ENCODE measurements around the gene PAPOLB. TPM values are rescaled to one million over a fixed set of nuclear protein-coding genes. Genes with fewer than 3 reads are reported as not detected.

Gene PAPOLB
- total and polyA plus RNA-seq, 2 of the 4 experiments (the other 2 are of a cell fraction), result under 0.01 TPM; not detected in 1

DNA sequence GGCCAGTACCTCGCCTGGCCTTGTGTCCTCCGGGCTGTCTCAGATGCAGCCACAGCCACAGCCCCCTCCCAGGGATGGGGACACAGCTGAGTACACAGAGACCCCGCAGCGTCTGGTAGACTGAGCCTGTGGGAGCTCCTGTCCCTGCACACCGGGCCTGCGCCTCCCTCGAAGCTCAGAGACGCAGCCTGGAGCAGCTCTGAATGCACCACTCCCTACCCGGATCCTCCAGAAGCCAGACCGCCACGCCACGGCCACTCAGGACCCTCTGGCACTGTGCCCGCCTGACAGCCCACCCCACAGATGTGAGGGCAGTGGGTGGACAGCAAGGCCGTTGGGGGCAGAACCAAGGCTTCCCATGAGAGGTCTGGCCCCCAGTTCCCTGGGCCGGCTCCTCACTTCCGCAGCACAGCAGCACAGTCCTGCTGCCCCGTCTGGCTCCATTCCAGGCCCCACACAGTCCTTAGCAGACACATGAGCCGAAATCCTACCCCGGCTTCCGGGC lies 40.8 kb downstream of the PAPOLB start:
- no peak overlapping the region for H2AK9ac ChIP-seq (replicated peaks; ENCODE audit: low read depth, low read length, poor library complexity)
- H2BK15ac ChIP-seq (ENCODE audit: low read depth, low read length), result no peak overlapping the region
- ChIA-PET CTCF (no interaction called here), POLR2A (ENCODE audit: unreplicated experiment) (no interaction called here)
- no peak for ATAC-seq (ENCODE audit: low read depth)
- WGBS, 2 experiments (ENCODE audit: extremely low coverage in 2 of 2, insufficient read length in 1 of 2), result 44% methylated on average over 6 of the region's 20 CpGs; no CpG with 5 or more reads in 1 of the 2 experiments
- H3K4me1 ChIP-seq (ENCODE audit: control insufficient read depth, insufficient read depth, low read length), result no peaks in the 10 kb centered on the region; the same call in 1 of the 2 replicates
- no peak overlapping the region for H3K4ac ChIP-seq (ENCODE audit: low read depth, low read length)
- no peak overlapping the region for H4K8ac ChIP-seq (ENCODE audit: low read depth in 2 of 2, low read length in 2 of 2)
- BruUV-seq (replicated peaks), result no TSS peak
- no peaks in the 10 kb centered on the region for H4K20me1 ChIP-seq (ENCODE audit: insufficient read depth, low read length)
- H3K9me3 ChIP-seq (ENCODE audit: control insufficient read depth, insufficient read depth, low read length), result no peaks in the 10 kb centered on the region
- no peak overlapping the region for H3K9ac ChIP-seq (ENCODE audit: low read depth, low read length)
- H3K27ac ChIP-seq (ENCODE audit: insufficient read depth, low read length), result no peak overlapping the region
- DNase-seq, result no peak
- H2AFZ ChIP-seq (replicated peaks; ENCODE audit: low read length, poor library complexity), result no peak overlapping the region
- H2BK20ac ChIP-seq (ENCODE audit: low read depth, low read length), result no peak overlapping the region
- H3K27me3 ChIP-seq (ENCODE audit: control insufficient read depth, insufficient read depth, low read length), result peaks cover 2% of the 10 kb centered on the region; the same call in 1 of the 2 replicates
- no peak overlapping the region for H4K91ac ChIP-seq (ENCODE audit: insufficient read depth, low read depth, low read length)
- no peak overlapping the region for H3K14ac ChIP-seq (replicated peaks; ENCODE audit: low read depth, low read length)
- no peak overlapping the region for H2BK120ac ChIP-seq (ENCODE audit: low read depth, low read length)
- H3K4me3 ChIP-seq (ENCODE audit: insufficient read depth, low read depth, low read length), result no peak overlapping the region
- intact Hi-C loops (cut with micrococcal nuclease) (no loop called here), dilution Hi-C loops (cut with HindIII; ENCODE audit: low sequenced_read_pairs, unreplicated experiment) (no loop called here), in situ Hi-C loops (cut with MboI; ENCODE audit: low sequenced_read_pairs) (no loop called here)
- H3K23ac ChIP-seq (ENCODE audit: low read depth, low read length), result no peak overlapping the region
- H3K4me2 ChIP-seq (ENCODE audit: low read depth, low read length), result no peak overlapping the region
- no peak for TF ChIP-seq CEBPB (IDR thresholded peaks at IDR 0.05; ENCODE audit: low read depth, low read length)
- TF ChIP-seq, protein P1, sequence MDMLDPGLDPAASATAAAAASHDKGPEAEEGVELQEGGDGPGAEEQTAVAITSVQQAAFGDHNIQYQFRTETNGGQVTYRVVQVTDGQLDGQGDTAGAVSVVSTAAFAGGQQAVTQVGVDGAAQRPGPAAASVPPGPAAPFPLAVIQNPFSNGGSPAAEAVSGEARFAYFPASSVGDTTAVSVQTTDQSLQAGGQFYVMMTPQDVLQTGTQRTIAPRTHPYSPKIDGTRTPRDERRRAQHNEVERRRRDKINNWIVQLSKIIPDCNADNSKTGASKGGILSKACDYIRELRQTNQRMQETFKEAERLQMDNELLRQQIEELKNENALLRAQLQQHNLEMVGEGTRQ (IDR thresholded peaks at IDR 0.05; ENCODE audit: low read depth, low read length), result no peak
- TF ChIP-seq MAZ (IDR thresholded peaks at IDR 0.05; ENCODE audit: borderline replicate concordance, low read depth, low read length), result no peak
- no peak for TF ChIP-seq POLR2A (IDR thresholded peaks at IDR 0.05; ENCODE audit: low read depth, low read length)
- no peak for TF ChIP-seq BHLHE40 (IDR thresholded peaks at IDR 0.05; ENCODE audit: low read depth, low read length)
- TF ChIP-seq RCOR1 (IDR thresholded peaks at IDR 0.05; ENCODE audit: insufficient replicate concordance, low read length), result no peak
- TF ChIP-seq MAFK (IDR thresholded peaks at IDR 0.05; ENCODE audit: low read depth, low read length), result no peak
- no peak for TF ChIP-seq RAD21 (IDR thresholded peaks at IDR 0.05; ENCODE audit: low read length)
- TF ChIP-seq NFE2L2 (IDR thresholded peaks at IDR 0.05; ENCODE audit: low read depth, low read length), result no peak
- TF ChIP-seq, protein P2, sequence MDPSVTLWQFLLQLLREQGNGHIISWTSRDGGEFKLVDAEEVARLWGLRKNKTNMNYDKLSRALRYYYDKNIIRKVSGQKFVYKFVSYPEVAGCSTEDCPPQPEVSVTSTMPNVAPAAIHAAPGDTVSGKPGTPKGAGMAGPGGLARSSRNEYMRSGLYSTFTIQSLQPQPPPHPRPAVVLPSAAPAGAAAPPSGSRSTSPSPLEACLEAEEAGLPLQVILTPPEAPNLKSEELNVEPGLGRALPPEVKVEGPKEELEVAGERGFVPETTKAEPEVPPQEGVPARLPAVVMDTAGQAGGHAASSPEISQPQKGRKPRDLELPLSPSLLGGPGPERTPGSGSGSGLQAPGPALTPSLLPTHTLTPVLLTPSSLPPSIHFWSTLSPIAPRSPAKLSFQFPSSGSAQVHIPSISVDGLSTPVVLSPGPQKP (IDR thresholded peaks at IDR 0.05; ENCODE audit: borderline replicate concordance, low read depth, low read length), result no peak
- TF ChIP-seq, protein P3, sequence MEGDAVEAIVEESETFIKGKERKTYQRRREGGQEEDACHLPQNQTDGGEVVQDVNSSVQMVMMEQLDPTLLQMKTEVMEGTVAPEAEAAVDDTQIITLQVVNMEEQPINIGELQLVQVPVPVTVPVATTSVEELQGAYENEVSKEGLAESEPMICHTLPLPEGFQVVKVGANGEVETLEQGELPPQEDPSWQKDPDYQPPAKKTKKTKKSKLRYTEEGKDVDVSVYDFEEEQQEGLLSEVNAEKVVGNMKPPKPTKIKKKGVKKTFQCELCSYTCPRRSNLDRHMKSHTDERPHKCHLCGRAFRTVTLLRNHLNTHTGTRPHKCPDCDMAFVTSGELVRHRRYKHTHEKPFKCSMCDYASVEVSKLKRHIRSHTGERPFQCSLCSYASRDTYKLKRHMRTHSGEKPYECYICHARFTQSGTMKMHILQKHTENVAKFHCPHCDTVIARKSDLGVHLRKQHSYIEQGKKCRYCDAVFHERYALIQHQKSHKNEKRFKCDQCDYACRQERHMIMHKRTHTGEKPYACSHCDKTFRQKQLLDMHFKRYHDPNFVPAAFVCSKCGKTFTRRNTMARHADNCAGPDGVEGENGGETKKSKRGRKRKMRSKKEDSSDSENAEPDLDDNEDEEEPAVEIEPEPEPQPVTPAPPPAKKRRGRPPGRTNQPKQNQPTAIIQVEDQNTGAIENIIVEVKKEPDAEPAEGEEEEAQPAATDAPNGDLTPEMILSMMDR (conservative IDR thresholded peaks at IDR 0.05; ENCODE audit: low read depth, low read length), result no peak
- no peak for TF ChIP-seq MXI1 (IDR thresholded peaks at IDR 0.05; ENCODE audit: borderline replicate concordance, low read depth, low read length)
- TF ChIP-seq RFX5 (IDR thresholded peaks at IDR 0.05; ENCODE audit: low read depth, low read length), result no peak
- H2BK5ac ChIP-seq (ENCODE audit: low read depth, low read length, poor library complexity, severe bottlenecking), result no peak overlapping the region
- no peak overlapping the region for H4K5ac ChIP-seq (ENCODE audit: low read depth, low read length)
- H2AK5ac ChIP-seq (ENCODE audit: low read depth, low read length), result no peak overlapping the region
- H3K79me1 ChIP-seq (ENCODE audit: low read depth in 1 of 2, low read length in 2 of 2), result no peaks in the 10 kb centered on the region
- no peaks in the 10 kb centered on the region for H3K9me1 ChIP-seq (ENCODE audit: insufficient read depth, low read length)
- no peak overlapping the region for H3K18ac ChIP-seq (ENCODE audit: low read depth, low read length)
- H3K36me3 ChIP-seq (ENCODE audit: control insufficient read depth, insufficient read depth, low read length), result no peaks in the 10 kb centered on the region
- H3K56ac ChIP-seq (ENCODE audit: extremely low read depth, insufficient read depth, low read length), result no peak overlapping the region
